HCT116 (cell line): ENCODE results near the gene CLEC18A. TPM values are rescaled to one million over a fixed set of nuclear protein-coding genes. Genes with fewer than 3 reads are reported as not detected.

Experiments used
- ATAC-seq: fragments of 200-7000 bp; cut with Tn5 transposase; 2 replicates; pipeline ENCODE4 v1.9.1; 2020; ENCODE audit warnings: mild to moderate bottlenecking, moderate library complexity
- BruUV-seq: library from RNA; stranded (reverse); fragments of 400-500 nt; replicated peaks from 2 replicates; lab custom pipeline; 2021; lab: Mats Ljungman, UMichigan
- CTCF ChIA-PET: fragments of 300-600 bp; sonication (Branson Sonifier 250); formaldehyde crosslinking; loops from one replicate; lab custom pipeline; 2021; ENCODE audit warnings: antibody characterized with exemption; lab: Charles Lee
- POLR2A ChIA-PET: fragments of 300-600, 350-600 bp; sonication (Branson Sonifier 250); formaldehyde crosslinking; loops from one replicate; lab custom pipeline; 2021; ENCODE audit warnings: antibody characterized with exemption; lab: Charles Lee
- RAD21 ChIA-PET, 2 experiments: fragments of 300-600 bp; sonication (Branson Sonifier 250); formaldehyde crosslinking; loops; one replicate each; lab custom pipeline; 2023; ENCODE audit warnings: low total read pairs in 2 of 2; ENCODE audit not compliant: uncharacterized antibody in 2 of 2, unreplicated experiment in 2 of 2, low non-redundant PET in 1 of 2; lab: Charles Lee
- DNase-seq: peaks from one replicate; pipeline ENCODE4 v3.0.0-alpha.2; 2010; ENCODE audit warnings: low read depth, low spot score
- H2AFZ ChIP-seq: fragments of 200-600 bp; shearing (Covaris generic), sonication (generic); 2 replicates; pipeline ENCODE4 v1.6.1; 2017; ENCODE audit warnings: low read depth, mixed run types, mixed read lengths, antibody characterized with exemption, low read length; ENCODE audit not compliant: poor library complexity, severe bottlenecking
- H3K27ac ChIP-seq: 2 replicates; pipeline ENCODE4 v1.5.1; 2012; ENCODE audit warnings: low read depth, low read length
- H3K27me3 ChIP-seq: fragments of 200-600 bp; sonication (generic); 2 replicates; pipeline ENCODE4 v1.6.1; 2016; ENCODE audit warnings: mixed run types, low read length, mixed read lengths; ENCODE audit not compliant: insufficient read depth
- H3K36me3 ChIP-seq, 2 experiments: fragments of 200-500 bp in 1 of 2; fragments of 200-600 bp in 1 of 2; sonication (Bioruptor generic) in 1 of 2; sonication (generic) in 1 of 2; 2 replicates each; pipeline versions ENCODE4 v1.5.1 to v1.6.1; 2014 to 2016; ENCODE audit warnings: low read length in 2 of 2, inconsistent platforms in 1 of 2, mixed read lengths in 1 of 2, mixed run types in 1 of 2; ENCODE audit not compliant: insufficient read depth in 2 of 2, control insufficient read depth in 1 of 2
- H3K4me1 ChIP-seq, 2 experiments: fragments of 200-600 bp in 1 of 2; sonication (generic) in 1 of 2; 2 replicates each; pipeline versions ENCODE4 v1.5.1 to v1.6.1; 2012 to 2017; ENCODE audit warnings: low read length in 2 of 2, inconsistent platforms in 1 of 2, mild to moderate bottlenecking in 1 of 2, mixed read lengths in 1 of 2, mixed run types in 1 of 2, moderate library complexity in 1 of 2; ENCODE audit not compliant: insufficient read depth in 2 of 2, control insufficient read depth in 1 of 2
- H3K4me2 ChIP-seq: fragments of 200-600 bp; sonication (generic); 2 replicates; pipeline ENCODE4 v1.6.1; 2017; ENCODE audit warnings: mixed run types, low read length, mixed read lengths
- H3K4me3 ChIP-seq, 2 experiments: fragments of 200-600 bp in 1 of 2; sonication (generic) in 1 of 2; replicated peaks in 1 of 2; 2 replicates each; pipeline ENCODE4 v1.5.1; 2011 to 2016; ENCODE audit warnings: low read length in 2 of 2, control low read depth in 1 of 2, low read depth in 1 of 2, mild to moderate bottlenecking in 1 of 2, mixed read lengths in 1 of 2, mixed run types in 1 of 2
- H3K79me2 ChIP-seq: fragments of 200-600 bp; sonication (generic); 2 replicates; pipeline ENCODE4 v1.6.1; 2017; ENCODE audit warnings: mild to moderate bottlenecking, mixed run types, low read length, moderate library complexity, mixed read lengths; ENCODE audit not compliant: insufficient read depth
- H3K9ac ChIP-seq: fragments of 200-600 bp; sonication (generic); 2 replicates; pipeline ENCODE4 v1.6.1; 2016; ENCODE audit warnings: low read length, mixed read lengths
- H3K9me2 ChIP-seq: fragments of 200-600 bp; sonication (generic), shearing (Covaris generic); 2 replicates; pipeline ENCODE4 v1.6.1; 2017; ENCODE audit warnings: mixed run types, mild to moderate bottlenecking, moderate library complexity; ENCODE audit not compliant: insufficient read depth
- H3K9me3 ChIP-seq, 2 experiments: fragments of 200-500 bp in 1 of 2; fragments of 200-600 bp in 1 of 2; sonication (Bioruptor generic) in 1 of 2; sonication (generic) in 1 of 2; 2 replicates each; pipeline ENCODE4 v1.6.1; 2014 to 2017; ENCODE audit warnings: low read length in 2 of 2, mixed read lengths in 2 of 2, inconsistent platforms in 1 of 2, low read depth in 1 of 2, mild to moderate bottlenecking in 1 of 2, mixed run types in 1 of 2, moderate library complexity in 1 of 2; ENCODE audit not compliant: control insufficient read depth in 1 of 2, insufficient read depth in 1 of 2
- H4K20me1 ChIP-seq: fragments of 200-600 bp; sonication (generic), shearing (Covaris generic); 2 replicates; pipeline ENCODE4 v1.6.1; 2017; ENCODE audit warnings: mixed run types, mild to moderate bottlenecking, moderate library complexity; ENCODE audit not compliant: insufficient read depth
- ATF3 ChIP-seq: IDR thresholded peaks from 2 replicates; pipeline ENCODE4 v1.6.1; 2012
- CBX3 ChIP-seq: IDR thresholded peaks from 2 replicates; pipeline ENCODE4 v1.6.1; 2012; ENCODE audit warnings: low read depth
- CEBPB ChIP-seq: IDR thresholded peaks from 2 replicates; pipeline ENCODE4 v1.6.1; 2012; ENCODE audit warnings: low read depth
- EGR1 ChIP-seq: IDR thresholded peaks from 2 replicates; pipeline ENCODE4 v1.6.1; 2012; ENCODE audit warnings: low read depth
- ELF1 ChIP-seq: IDR thresholded peaks from 2 replicates; pipeline ENCODE4 v1.6.1; 2012; ENCODE audit warnings: low read depth, borderline replicate concordance
- EZH2 ChIP-seq: fragments of 200-600 bp; sonication (generic); IDR thresholded peaks from 2 replicates; pipeline ENCODE4 v1.6.1; 2017; ENCODE audit warnings: antibody characterized with exemption, mixed run types
- EZH2phosphoT487 ChIP-seq: fragments of 200-600 bp; IDR thresholded peaks from 2 replicates; pipeline ENCODE4 v1.6.1; 2018; ENCODE audit warnings: antibody characterized with exemption, borderline replicate concordance
- FOSL1 ChIP-seq: IDR thresholded peaks from 2 replicates; pipeline ENCODE4 v1.6.1; 2012; ENCODE audit warnings: low read depth
- JUND ChIP-seq: IDR thresholded peaks from 2 replicates; pipeline ENCODE4 v1.6.1; 2012
- MAX ChIP-seq: IDR thresholded peaks from 2 replicates; pipeline ENCODE4 v1.6.1; 2012
- POLR2AphosphoS5 ChIP-seq: IDR thresholded peaks from 2 replicates; pipeline ENCODE4 v1.6.1; 2011; ENCODE audit warnings: mild to moderate bottlenecking, low read depth, low read length, moderate library complexity
- RAD21 ChIP-seq: IDR thresholded peaks from 2 replicates; pipeline ENCODE4 v1.6.1; 2012; ENCODE audit warnings: low read depth, mild to moderate bottlenecking
- REST ChIP-seq: IDR thresholded peaks from 2 replicates; pipeline ENCODE4 v1.6.1; 2012; ENCODE audit warnings: low read depth
- ZFX ChIP-seq: fragments of 450-650 bp; IDR thresholded peaks from 2 replicates; pipeline ENCODE4 v1.6.1; 2017
- intact Hi-C: fragments of 100-400 bp; cut with micrococcal nuclease; formaldehyde crosslinking; loops from 2 replicates; pipeline ENCODE4 v1.10.0; 2022
- total RNA-seq: library from RNA; stranded (reverse); gene quantifications from one replicate; pipeline ENCODE4 v1.2.1, GENCODE V29; 2021; ENCODE audit not compliant: unreplicated experiment

CLEC18A gene
- total RNA-seq, 1 experiment from 2014 or later = 1.0 TPM

GRCh38 chr16:69931631-69932030 is 19.5 kb upstream of the CLEC18A start:
- Histone ChIP-seq H3K27me3 (no peaks in the 10 kb centered on the region), H2AFZ (no peak overlapping the region), H3K9ac (no peak overlapping the region), H4K20me1 (no peaks in the 10 kb centered on the region), H3K4me3 (no peak overlapping the region), H3K9me3 (no peaks in the 10 kb centered on the region), H3K4me2 (no peak overlapping the region), H3K27ac (no peak overlapping the region), H3K4me1 (no peaks in the 10 kb centered on the region), H3K36me3 (peaks cover 4 to 6% of the 10 kb centered on the region in 2 experiments; a peak in 3 of 4 replicates), H3K79me2 (no peaks in the 10 kb centered on the region), H3K9me2 (no peaks in the 10 kb centered on the region)
- RAD21 ChIA-PET = no interaction called here
- no TSS peak for BruUV-seq
- DNase-seq (no peak), ATAC-seq (no peak)
- no peak for TF ChIP-seq CEBPB
- TF ChIP-seq EZH2phosphoT487 = no peak
- no peak for TF ChIP-seq JUND
- TF ChIP-seq POLR2AphosphoS5 = no peak
- no peak for TF ChIP-seq ELF1
- TF ChIP-seq EZH2 = no peak
- no peak for TF ChIP-seq MAX
- no peak for TF ChIP-seq ZFX
- no peak for TF ChIP-seq CBX3
- no peak for TF ChIP-seq EGR1
- no peak for TF ChIP-seq ATF3
- no peak for TF ChIP-seq REST
- TF ChIP-seq FOSL1 = no peak
- no peak for TF ChIP-seq RAD21
- POLR2A ChIA-PET = no interaction called here
- CTCF ChIA-PET = no interaction called here
- intact Hi-C loops = no loop called here
